ENCODE data around the gene CRTC2.

The CRTC2 gene

DNA sequence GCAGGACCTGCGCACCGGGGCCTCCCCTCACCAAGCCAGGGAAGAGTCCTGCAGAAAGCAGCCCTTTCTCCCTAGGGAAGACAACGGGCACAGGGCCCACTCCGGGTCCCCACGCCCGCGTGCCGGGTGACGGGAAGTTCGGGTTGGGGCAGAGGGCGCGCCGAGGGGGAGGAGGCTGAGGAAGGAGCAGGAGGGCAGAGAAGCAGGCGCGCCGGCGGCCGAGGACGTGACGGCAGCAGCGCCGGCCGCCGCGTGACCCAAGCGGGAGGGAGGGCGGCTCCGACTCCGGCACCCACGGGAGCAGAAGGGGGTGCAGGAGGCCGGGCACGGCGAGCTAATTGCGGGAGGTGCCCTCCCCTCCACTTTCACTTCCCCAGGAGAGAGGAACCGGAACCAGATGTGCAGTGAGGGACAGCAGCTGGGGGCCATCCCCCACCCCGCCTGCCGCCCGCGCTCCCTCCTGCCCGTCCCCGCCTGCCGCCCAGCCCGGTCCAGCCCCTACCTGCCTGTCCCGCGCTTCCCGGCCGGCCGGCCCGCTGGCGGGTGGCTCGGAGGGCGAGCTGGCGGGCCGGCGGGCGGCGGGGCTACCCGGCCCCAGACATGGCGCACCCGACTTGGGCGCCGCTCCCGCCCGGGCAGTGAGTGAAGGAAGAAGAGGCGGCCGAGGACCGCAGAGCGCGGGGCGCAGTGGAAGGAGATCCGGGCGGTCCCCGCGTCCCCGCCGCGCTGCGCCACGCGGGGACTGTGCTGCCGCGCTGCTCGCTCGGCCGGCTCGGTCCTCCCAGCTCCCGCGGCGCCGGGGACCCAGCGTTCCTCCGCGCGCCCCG lies 12.4 kb downstream of the CRTC2 start:
- peak; percentile 31 for DNase-seq

- no peak for DNase-seq
Observed at GRCh38 chr1:153945131-153945794, 13.1 kb downstream of the CRTC2 start.

DNA sequence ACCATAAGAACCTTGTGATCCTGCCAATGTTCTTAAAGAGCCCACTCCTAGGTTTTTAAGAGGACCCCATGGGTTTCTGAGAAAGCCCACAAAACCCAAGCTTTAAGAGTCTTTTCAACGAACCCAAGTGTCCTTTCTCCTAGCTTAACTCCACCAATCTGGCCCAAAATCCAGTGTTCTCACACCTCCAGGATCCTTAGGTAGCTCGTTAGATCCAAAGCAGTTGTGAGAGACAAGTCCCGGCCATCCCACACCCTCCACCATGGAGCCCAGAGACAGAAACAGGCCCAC lies 13.6 kb downstream of the CRTC2 start:
- no peak for DNase-seq

DNA sequence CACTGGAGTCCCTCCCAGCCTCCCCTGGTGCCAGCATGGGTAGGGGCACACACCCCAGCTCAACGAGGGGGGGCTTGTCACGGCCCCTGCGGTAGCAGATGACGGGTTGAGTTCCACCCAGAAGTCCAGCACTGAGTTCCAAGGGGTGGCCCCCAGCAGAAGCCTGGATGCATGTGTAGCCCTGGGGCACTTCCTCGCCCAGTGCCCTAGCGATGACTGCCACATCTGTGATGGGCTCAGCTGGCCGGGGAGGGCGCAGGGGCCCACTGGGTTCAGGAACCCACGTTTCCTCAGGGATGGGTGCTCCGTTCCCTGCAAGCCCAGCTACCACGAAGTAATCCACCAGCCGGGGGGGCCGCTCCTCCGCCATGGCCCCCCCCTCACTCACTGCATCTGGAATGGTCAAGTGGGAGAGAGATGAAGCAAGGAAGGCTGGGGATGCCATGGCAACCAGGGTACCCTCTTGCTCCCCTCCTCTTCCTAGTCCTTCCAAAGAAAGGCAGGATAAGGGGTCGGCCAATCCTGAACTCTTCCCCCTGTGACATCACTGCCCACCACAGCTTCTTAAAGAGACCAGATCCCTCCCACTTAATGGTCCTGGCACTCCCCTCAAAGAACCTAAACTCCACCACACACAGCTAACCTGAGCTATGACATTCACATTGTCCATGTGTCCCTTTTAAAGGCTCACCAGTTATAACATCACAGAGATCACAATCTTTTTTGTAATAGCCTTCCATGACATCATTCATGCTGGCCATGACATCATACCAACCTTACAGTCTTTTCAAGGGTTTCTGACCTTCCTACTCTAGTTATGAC lies 14.2 kb downstream of the CRTC2 start:
- DNase-seq: no peak

GRCh38 chr1:153942766-153943549 lies 15.5 kb downstream of the CRTC2 start:
- no peak for DNase-seq

- no peak for DNase-seq
Observed at GRCh38 chr1:153941826-153942725, 16.3 kb downstream of the CRTC2 start.

DNA sequence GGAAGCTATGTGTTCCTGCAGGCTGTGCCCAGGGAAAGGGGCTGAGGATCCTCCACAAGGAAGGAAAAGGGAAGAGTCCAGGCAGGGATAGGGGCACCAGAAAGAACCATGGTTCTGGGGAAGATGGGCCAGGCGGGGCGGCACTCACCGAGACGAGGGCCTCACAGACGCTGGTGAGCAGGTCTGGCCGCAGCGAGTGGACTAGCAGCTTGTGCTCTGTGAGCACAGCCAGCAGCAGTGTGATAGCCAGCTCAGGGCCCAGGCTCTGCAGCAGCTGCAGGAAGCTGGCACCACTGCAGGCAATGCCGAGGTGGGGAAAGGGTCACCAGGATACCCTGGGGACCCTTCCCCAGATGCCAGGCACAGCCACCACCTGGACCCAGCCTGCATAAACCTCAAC lies 17.7 kb downstream of the CRTC2 start:
- no peak for DNase-seq

GRCh38 chr1:153939476-153939875 lies 18.9 kb downstream of the CRTC2 start:
- DNase-seq: no peak

DNA sequence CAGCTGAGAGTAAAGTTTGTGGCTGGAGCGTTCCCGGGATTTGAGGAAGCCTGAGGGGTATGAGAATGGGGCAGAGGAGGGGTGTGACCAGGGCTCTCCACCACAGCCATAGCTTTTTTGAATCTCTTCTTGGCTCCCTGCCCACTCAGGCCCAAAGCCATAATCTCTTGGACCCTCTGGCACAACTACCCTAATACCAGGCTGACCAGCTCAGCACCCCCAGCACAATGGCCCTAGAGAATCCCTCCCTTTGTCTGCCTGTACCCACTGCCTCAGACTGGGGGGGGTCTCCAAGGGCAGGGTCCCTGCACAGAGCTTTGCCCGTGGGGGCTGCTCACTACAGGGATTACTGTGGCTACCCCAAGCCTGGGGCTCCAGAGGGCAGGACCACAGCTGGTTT lies 19.4 kb downstream of the CRTC2 start:
- no peak for DNase-seq

DNA sequence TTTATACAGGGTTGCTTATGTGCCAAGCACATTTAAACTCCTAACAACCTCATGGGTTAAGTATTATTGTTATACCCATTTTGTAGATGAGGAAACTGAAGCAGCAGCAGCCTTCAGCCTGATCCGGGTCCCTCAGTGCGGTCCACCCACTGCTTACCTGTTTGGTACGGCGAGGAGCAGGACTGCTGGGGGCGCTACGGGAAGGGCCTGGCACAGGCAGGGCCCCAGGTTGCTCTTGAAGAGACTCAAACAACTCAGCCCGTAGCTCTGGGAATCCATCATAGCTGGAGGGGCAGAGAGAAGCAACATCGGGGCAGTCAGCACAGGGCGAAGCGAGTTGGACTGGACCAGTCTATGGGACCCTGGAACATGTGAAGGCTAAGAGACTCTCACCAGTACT lies 21.1 kb downstream of the CRTC2 start:
- no peak for DNase-seq

GRCh38 chr1:153936011-153936802 lies 22.2 kb downstream of the CRTC2 start:
- no peak for DNase-seq

DNA sequence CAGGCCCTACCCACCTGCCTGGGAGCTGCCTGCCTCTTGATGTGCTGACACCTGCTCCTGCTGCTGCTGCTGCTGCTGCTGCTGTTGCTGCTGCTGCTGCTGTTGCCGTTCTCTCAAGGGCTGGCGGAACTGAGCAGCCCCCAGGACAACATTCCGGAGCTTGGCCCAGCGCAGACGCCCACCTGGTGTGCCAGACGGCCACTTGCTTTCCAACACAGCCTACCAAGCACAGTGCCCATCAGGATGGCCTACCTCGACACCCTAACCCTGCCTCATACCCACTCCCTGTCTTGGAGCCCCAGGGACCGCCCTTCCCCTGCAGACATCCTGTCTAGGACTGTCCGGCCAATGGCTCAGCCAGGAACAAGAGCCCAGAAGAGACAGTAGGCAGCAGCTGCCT lies 23.7 kb downstream of the CRTC2 start:
- DNase-seq: no peak

GRCh38 chr1:153933955-153934354 lies 24.5 kb downstream of the CRTC2 start:
- no peak for DNase-seq

- no peak for DNase-seq
Observed at GRCh38 chr1:153933430-153933829, 25.0 kb downstream of the CRTC2 start.

GRCh38 chr1:153932156-153933131 lies 26.0 kb downstream of the CRTC2 start:
- no peak for DNase-seq

- no peak for DNase-seq
Observed at GRCh38 chr1:153929981-153930948, 28.1 kb downstream of the CRTC2 start.

DNA sequence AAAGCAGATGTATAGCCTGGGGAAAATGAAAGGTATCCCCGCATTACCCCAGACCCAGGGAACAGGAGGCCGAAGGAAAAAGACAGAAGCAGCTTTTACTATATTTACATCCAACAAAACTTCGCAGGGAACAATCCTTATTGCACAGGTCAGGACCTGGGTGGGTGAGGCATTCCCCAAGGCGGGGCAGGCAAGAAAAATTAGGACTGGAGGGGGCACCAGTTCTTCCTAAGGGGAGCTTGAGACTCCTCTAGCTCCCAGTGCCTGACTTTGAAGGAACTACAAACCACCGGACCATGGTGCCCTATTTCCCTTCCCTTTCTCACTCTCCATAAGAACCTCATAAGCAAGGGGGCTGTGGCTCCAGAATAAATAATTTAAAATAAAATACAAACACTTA lies 29.0 kb downstream of the CRTC2 start:
- DNase-seq: no peak

GRCh38 chr1:153928791-153929341 lies 29.5 kb downstream of the CRTC2 start:
- DNase-seq: no peak

All from DMS79 treated with DMSO at 0.1 percent for 48 hours (cell line).